ENCODE results near the gene PHGDH.
"Not testable (repeated sequence)": the region's sequence is repeated elsewhere in the genome, so short reads cannot be mapped to it uniquely, and the experiment has no call there.

Gene PHGDH

GRCh38 chr1:119689511-119689910, 22.2 kb upstream of the PHGDH start:
- no peak overlapping the region for H3K4me3 ChIP-seq
- H3K27ac ChIP-seq: no peak overlapping the region

DNA sequence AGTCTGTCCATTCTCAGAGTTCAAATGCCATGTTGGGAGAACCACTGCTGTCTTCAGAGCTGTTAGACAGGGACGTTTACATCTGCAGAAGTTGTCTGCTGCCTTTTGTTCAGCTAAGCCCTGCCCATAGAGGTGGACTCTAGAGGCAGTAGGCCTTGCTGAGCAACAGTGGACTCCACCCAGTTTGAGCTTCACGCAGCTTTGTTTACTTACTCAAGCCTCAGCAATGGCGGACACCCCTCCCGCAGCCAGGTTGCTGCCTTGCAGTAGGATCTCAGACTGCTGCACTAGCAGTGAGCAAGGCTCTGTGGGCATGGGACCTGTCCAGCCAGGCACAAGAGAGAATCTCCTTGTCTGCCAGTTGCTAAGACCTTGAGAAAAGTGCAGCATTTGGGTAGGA, 14.9 kb upstream of the PHGDH start:
- not testable (repeated sequence) for H3K27ac ChIP-seq

DNA sequence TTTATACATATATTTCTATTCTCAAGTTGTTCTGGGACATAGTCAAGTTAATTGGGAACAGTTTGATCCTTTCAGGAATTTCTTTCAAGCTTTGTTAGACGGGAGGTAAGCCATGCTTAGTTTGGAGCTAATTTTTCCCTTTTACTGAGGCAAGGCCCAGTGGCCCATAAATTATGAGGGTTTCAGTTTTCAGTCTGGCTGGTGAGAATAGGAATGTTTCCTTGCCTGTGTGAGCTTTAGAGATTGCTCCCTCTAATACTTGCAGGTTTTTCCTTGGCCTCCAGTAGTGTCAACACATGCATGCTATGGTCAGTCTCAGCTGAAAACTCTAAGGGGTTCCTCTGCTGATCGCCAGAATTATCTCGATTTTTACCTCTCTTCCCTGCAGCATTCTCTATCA, 14.1 kb upstream of the PHGDH start:
- Histone ChIP-seq H3K27ac (no peak overlapping the region), H3K4me3 (no peak overlapping the region)

More for the DNA sequence above, 14.9 kb upstream of the PHGDH start:
- not testable (repeated sequence) for H3K4me3 ChIP-seq

GRCh38 chr1:119700326-119700725, 11.4 kb upstream of the PHGDH start:
- H3K4me3 ChIP-seq: no peak overlapping the region
- H3K27ac ChIP-seq: no peak overlapping the region

GRCh38 chr1:119701659-119702058, 10.1 kb upstream of the PHGDH start:
- H3K27ac ChIP-seq: no peak overlapping the region
- H3K4me3 ChIP-seq: no peak overlapping the region

DNA sequence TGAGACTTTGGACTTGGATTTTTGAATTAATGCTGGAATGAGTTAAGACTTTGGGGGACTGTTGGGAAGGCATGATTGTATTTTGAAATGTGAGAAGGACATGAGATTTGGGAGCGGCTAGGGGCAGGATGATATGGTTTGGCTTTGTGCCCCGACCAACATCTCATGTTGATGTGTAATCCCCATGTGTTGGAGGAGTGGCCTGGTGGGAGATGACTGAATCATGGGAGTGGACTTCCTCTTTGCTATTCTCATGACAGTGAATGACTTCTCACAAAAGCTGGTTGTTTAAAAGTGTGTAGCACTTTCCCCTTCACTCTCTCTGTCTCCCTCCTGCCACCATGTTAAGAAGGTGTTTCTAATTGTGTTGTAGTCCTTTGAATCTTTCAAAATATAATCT, 9.3 kb upstream of the PHGDH start:
- H3K4me3 ChIP-seq: no peak overlapping the region

GRCh38 chr1:119703666-119704450, 7.9 kb upstream of the PHGDH start:
- H3K4me3 ChIP-seq: no peak overlapping the region
- H3K27ac ChIP-seq: no peak overlapping the region

More for the DNA sequence above, 9.3 kb upstream of the PHGDH start:
- H3K27ac ChIP-seq: peak overlapping the region in 1 of 21 experiments; percentile 51

DNA sequence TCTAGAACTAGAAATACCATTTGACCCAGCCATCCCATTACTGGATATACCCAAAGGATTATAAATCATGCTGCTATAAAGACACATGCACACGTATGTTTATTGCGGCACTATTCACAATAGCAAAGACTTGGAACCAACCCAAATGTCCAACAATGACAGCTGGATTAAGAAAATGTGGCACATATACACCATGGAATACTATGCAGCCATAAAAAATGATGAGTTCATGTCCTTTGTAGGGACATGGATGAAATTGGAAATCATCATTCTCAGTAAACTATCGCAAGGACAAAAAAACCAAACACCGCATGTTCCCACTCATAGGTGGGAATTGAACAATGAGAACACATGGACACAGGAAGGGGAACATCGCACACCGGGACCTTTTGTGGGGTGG, 5.1 kb upstream of the PHGDH start:
- H3K27ac ChIP-seq, H3K4me3 ChIP-seq: not testable (repeated sequence)

DNA sequence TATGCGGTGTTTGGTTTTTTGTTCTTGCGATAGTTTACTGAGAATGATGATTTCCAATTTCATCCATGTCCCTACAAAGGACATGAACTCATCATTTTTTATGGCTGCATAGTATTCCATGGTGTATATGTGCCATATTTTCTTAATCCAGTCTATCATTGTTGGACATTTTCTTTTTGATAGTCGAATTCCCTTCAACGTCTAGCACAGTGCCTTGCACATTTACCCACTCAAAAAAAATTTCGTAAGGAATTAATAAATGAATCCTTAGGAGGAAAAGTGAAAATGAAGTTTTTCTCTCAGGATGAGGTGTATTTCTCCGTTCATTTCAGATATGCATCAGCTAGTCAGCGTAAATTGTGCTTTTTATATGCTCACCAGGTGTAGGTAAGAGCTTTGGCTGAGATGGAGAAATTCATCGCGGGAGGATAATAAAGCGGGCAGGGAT, 354 bp upstream of the PHGDH start:
- H3K27ac ChIP-seq: not testable (repeated sequence)
- peak overlapping the region; percentile 52 to 76 (median 58) for H3K4me3 ChIP-seq

- Histone ChIP-seq H3K27ac (peak overlapping the region in 19 of 21 experiments; percentile 18 to 88 (median 73)), H3K4me3 (peak overlapping the region; percentile 52 to 76 (median 58))
Measured at GRCh38 chr1:119712342-119713038, 756 bp downstream of the PHGDH start.

- peak overlapping the region in 18 of 21 experiments; percentile 18 to 88 (median 68) for H3K27ac ChIP-seq
- H3K4me3 ChIP-seq: peak overlapping the region; percentile 52 to 76 (median 58)
Measured at GRCh38 chr1:119713039-119713748, 1.5 kb downstream of the PHGDH start.

GRCh38 chr1:119713749-119714456, 2.2 kb downstream of the PHGDH start:
- peak overlapping the region in 4 of 7 experiments; percentile 52 to 76 (median 70) for H3K4me3 ChIP-seq
- peak overlapping the region in 9 of 21 experiments; percentile 26 to 88 (median 62) for H3K27ac ChIP-seq

DNA sequence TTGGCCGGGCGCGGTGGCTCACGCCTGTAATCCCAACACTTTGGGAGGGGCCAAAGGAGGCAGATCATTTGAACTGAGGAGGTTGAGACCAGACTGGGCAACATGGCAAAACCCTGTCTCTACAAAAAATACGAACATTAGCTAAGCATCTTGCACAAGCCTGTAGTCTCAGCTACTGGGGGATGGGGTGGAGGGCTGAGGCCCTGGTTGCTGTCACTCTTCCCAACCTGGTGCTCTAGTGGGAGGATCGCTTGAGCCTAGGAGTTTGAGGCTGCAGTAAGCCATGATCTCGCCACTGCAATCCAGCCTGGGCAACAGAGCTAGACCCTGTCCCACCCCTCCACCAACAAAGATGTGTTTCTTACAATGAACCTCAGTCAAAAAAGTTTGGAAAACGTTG, 2.8 kb downstream of the PHGDH start:
- peak overlapping the region in 1 of 7 experiments; percentile 70 for H3K4me3 ChIP-seq

DNA sequence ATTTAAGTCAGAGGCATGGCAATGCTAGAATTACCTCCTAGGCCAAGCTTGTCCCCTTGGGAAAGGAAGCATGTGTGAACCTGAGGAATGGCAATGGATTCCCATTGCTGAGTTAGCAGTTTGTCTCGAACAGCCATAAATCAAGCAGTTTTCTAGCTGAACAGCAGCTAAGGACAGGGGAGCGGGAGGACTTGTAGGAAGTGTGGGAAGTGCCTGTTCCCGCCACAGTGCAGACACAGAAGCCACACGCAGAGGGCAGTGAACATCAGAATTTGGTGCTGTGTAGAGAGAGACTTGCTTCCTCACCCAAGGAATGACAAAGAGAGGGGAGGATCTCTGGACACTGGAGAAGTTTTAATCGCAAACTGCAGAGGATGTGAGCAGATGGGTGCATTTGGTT, 3.8 kb downstream of the PHGDH start:
- H3K27ac ChIP-seq: no peak overlapping the region
- no peak overlapping the region for H3K4me3 ChIP-seq

More for the DNA sequence above, 2.8 kb downstream of the PHGDH start:
- peak overlapping the region in 7 of 21 experiments; percentile 26 to 74 (median 49) for H3K27ac ChIP-seq

DNA sequence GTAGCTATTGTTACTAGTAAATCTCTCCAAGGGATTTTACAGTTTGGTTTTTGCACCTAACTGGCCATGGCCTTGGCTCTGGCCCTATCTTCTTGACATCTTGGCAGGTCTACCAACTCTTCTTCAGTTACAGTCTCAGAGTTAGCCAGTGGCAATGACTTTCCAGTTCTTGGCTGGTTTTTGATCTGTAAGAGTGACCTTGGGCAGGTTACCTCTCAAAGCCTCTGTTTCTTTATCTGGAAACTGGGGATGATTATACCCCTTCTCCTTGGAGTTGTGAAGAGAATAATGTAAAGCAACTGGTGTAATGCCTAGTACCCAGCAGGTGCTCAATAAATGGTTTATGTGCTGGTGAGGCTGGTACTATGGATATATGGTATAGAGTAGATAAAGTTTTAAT, 6.7 kb downstream of the PHGDH start:
- Histone ChIP-seq H3K27ac (no peak overlapping the region), H3K4me3 (no peak overlapping the region)

GRCh38 chr1:119718972-119719371, 7.2 kb downstream of the PHGDH start:
- H3K4me3 ChIP-seq: no peak overlapping the region

DNA sequence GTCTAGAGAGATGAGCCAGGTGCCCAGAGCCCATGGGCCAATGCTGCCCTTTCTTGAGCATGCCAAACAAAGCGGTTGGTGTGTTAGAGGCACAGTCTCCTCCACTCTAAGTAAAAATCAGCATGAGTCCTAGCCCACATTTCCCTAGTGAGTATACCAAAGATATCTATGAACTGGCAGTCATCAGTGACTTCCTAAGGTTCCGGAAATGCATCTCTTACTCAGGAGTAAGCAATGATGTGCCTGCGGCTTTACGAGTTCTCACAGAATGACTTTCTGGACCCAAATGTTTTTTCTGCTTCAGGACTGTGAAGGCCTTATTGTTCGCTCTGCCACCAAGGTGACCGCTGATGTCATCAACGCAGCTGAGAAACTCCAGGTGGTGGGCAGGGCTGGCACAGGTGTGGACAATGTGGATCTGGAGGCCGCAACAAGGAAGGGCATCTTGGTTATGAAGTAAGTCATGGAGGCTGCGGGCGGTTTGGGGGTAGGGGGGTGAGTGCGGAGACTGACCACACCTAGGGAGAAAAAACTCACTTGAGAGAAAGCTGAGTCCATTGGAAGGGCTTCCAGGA, 9.2 kb downstream of the PHGDH start:
- Histone ChIP-seq H3K4me3 (no peak overlapping the region), H3K27ac (no peak overlapping the region)

More at GRCh38 chr1:119718972-119719371, 7.2 kb downstream of the PHGDH start:
- H3K27ac ChIP-seq: no peak overlapping the region

GRCh38 chr1:119721896-119722295, 10.2 kb downstream of the PHGDH start:
- Histone ChIP-seq H3K27ac (no peak overlapping the region), H3K4me3 (no peak overlapping the region)

GRCh38 chr1:119724611-119725218, 13.0 kb downstream of the PHGDH start:
- no peak overlapping the region for H3K27ac ChIP-seq

More at GRCh38 chr1:119724611-119725218, 13.0 kb downstream of the PHGDH start:
- no peak overlapping the region for H3K4me3 ChIP-seq
